ENCODE results near the gene SYT1.

- TF ChIP-seq CTCF (IDR thresholded peaks at IDR 0.05): no peak
- TF ChIP-seq POLR2A (IDR thresholded peaks at IDR 0.05): no peak
- no peak for TF ChIP-seq EP300 (IDR thresholded peaks at IDR 0.05)
These were observed 520.0 kb downstream of the SYT1 start for GRCh38 chr12:79384551-79384950.
